C4-2B (cell line): ENCODE results near the gene SEC14L6.

Experiments
- CTCF ChIP-seq: fragments of 450-650 bp; conservative IDR thresholded peaks from 2 replicates; pipeline ENCODE4 v1.5.1; 2017; ENCODE audit warnings: mild to moderate bottlenecking
- ZFX ChIP-seq: fragments of 450-650 bp; IDR thresholded peaks from 2 replicates; pipeline ENCODE4 v1.6.1; 2017

GRCh38 chr22:30547188-30547587 is 647 bp upstream of the SEC14L6 start:
- TF ChIP-seq CTCF = no peak
- no peak for TF ChIP-seq ZFX
